ENCODE data around the gene EEPD1. TPM values are rescaled to one million over a fixed set of nuclear protein-coding genes. Genes with fewer than 3 reads are reported as not detected.

The EEPD1 gene
- total RNA-seq, 1 experiment from 2014 or later, result 0.70 TPM

- no peak overlapping the region for H3K4me3 Mint-ChIP-seq (ENCODE audit: unreplicated experiment)
- no peak for TF ChIP-seq CTCF (IDR thresholded peaks at IDR 0.05; ENCODE audit: unreplicated experiment)
- ChIA-PET CTCF (interaction anchor here (0.5 kb wide), 1 partner anchor 299 kb away, joined by 6 read pairs; no protein-coding TSS in a partner anchor), POLR2A (no interaction called here)
- peaks cover 14% of the 10 kb centered on the region for H3K27me3 Mint-ChIP-seq (ENCODE audit: insufficient read depth, unreplicated experiment)
- H3K4me1 Mint-ChIP-seq (ENCODE audit: insufficient read depth, unreplicated experiment), result no peaks in the 10 kb centered on the region
- no peak overlapping the region for H3K27ac Mint-ChIP-seq (ENCODE audit: low read depth, unreplicated experiment)
- H3K9me3 Mint-ChIP-seq (ENCODE audit: unreplicated experiment), result no peaks in the 10 kb centered on the region
- intact Hi-C loops (cut with micrococcal nuclease), result no loop called here
- DNase-seq (ENCODE audit: unreplicated experiment), result peak; percentile 4
- BruUV-seq (replicated peaks), result no TSS peak
- H3K36me3 Mint-ChIP-seq (ENCODE audit: insufficient read depth, unreplicated experiment), result no peaks in the 10 kb centered on the region
These were observed 63.1 kb downstream of the EEPD1 start for GRCh38 chr7:36216063-36216684.

DNA sequence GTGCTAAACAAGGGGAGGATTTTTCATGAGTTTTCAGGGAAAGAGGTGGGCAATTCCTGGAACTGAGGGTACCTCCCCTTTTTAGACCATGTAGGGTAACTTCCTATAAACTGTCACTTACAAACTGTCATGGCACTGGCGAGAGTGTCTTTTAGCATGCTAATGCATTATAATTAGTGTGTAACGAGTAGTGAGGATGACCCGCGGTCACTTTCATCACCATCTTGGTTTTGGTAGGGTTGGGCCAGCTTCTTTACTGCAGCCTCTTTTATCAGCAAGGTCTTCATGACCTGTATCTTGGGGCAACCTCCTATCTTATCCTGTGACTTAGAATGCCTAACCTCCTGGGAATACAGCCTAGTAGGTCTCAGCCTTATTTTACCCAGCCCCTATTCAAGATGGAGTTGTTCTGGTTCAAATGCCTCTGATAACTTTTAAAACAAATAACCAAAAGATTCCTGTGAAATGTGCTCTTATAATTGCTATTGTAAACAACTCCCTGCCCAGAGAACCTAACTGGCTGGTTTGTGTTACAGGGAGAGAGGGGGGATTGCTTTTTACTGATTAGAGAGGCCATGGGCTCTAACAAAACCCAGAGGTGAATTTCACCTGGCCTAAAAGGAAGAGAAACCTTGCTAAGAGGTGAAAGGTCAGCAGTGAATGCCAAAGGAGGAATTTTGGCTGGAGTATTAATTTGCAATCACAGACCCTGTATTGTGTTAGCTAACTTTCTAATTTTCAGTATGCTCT is 64.3 kb downstream of the EEPD1 start:
- no TSS peak for BruUV-seq (replicated peaks)
- CTCF ChIA-PET, result no interaction called here
- Mint-ChIP-seq H3K4me1 (ENCODE audit: insufficient read depth, unreplicated experiment) (no peaks in the 10 kb centered on the region), H3K27me3 (ENCODE audit: insufficient read depth, unreplicated experiment) (peaks cover 14% of the 10 kb centered on the region), H3K27ac (ENCODE audit: low read depth, unreplicated experiment) (no peak overlapping the region), H3K4me3 (ENCODE audit: unreplicated experiment) (no peak overlapping the region), H3K9me3 (ENCODE audit: unreplicated experiment) (no peaks in the 10 kb centered on the region), H3K36me3 (ENCODE audit: insufficient read depth, unreplicated experiment) (no peaks in the 10 kb centered on the region)
- no peak for DNase-seq (ENCODE audit: unreplicated experiment)
- no peak for TF ChIP-seq CTCF (IDR thresholded peaks at IDR 0.05; ENCODE audit: unreplicated experiment)
- POLR2A ChIA-PET, result no interaction called here
- intact Hi-C loops (cut with micrococcal nuclease), result no loop called here

DNA sequence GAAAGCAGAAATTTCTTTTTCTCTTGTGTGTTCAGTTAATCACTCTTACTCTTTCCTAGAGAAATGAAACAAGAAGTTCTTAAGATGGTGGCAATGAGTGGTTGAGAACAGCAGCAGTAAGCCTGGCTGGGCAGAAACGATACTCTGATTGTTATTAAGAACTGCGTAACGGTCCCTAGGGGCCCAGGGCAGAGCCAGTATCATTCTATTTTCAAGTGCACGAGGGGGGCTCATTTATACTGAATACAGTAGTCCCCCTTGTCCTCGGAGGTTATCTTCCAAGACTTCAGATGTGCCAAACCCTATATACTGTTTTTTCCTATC is 64.9 kb downstream of the EEPD1 start:
- TF ChIP-seq CTCF (IDR thresholded peaks at IDR 0.05; ENCODE audit: unreplicated experiment), result no peak
- Mint-ChIP-seq H3K9me3 (ENCODE audit: unreplicated experiment) (no peaks in the 10 kb centered on the region), H3K27me3 (ENCODE audit: insufficient read depth, unreplicated experiment) (peaks cover 14% of the 10 kb centered on the region), H3K27ac (ENCODE audit: low read depth, unreplicated experiment) (no peak overlapping the region), H3K36me3 (ENCODE audit: insufficient read depth, unreplicated experiment) (no peaks in the 10 kb centered on the region), H3K4me1 (ENCODE audit: insufficient read depth, unreplicated experiment) (no peaks in the 10 kb centered on the region), H3K4me3 (ENCODE audit: unreplicated experiment) (no peak overlapping the region)
- ChIA-PET POLR2A (no interaction called here), CTCF (no interaction called here)
- no TSS peak for BruUV-seq (replicated peaks)
- no peak for DNase-seq (ENCODE audit: unreplicated experiment)
- intact Hi-C loops (cut with micrococcal nuclease), result no loop called here

DNA sequence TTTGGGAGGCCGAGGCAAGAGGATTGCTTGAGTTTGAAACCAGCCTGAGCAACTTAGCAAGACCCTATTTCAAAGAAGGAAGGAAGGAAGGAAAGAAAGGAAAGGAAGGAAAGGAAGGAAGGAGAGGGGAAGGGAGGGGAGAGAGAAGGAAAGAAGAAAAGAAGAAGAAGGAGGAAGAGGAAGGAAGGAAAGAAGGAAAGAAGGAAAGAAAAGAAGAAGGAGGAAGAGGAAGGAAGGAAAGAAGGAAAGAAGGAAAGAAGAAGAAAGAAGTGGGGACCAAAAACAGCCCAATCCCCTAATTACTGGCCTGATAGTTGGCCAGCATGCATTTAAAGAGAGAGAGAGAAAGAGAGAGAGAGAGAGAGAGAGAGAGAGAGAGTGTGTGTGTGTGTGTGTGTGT is 66.4 kb downstream of the EEPD1 start:
- intact Hi-C loops (cut with micrococcal nuclease), result no loop called here
- Mint-ChIP-seq H3K4me3 (ENCODE audit: unreplicated experiment) (no peak overlapping the region), H3K27ac (ENCODE audit: low read depth, unreplicated experiment) (no peak overlapping the region), H3K9me3 (ENCODE audit: unreplicated experiment) (no peaks in the 10 kb centered on the region), H3K27me3 (ENCODE audit: insufficient read depth, unreplicated experiment) (peaks cover 14% of the 10 kb centered on the region), H3K4me1 (ENCODE audit: insufficient read depth, unreplicated experiment) (no peaks in the 10 kb centered on the region), H3K36me3 (ENCODE audit: insufficient read depth, unreplicated experiment) (no peaks in the 10 kb centered on the region)
- CTCF ChIA-PET, result no interaction called here
- POLR2A ChIA-PET, result no interaction called here
- no peak for TF ChIP-seq CTCF (IDR thresholded peaks at IDR 0.05; ENCODE audit: unreplicated experiment)
- BruUV-seq (replicated peaks), result no TSS peak
- no peak for DNase-seq (ENCODE audit: unreplicated experiment)

All from MCF 10A (cell line).